Tibial nerve (tissue), 3 donors: ENCODE measurements around the gene CAMKK2.

Source experiments
- POLR2A ChIP-seq, 2 donors: fragments of 450-650 bp; IDR thresholded peaks; one replicate each; pipeline ENCODE4 v1.6.1; 2017; ENCODE audit warnings: antibody characterized with exemption in 2 of 2, mild to moderate bottlenecking in 2 of 2, moderate library complexity in 2 of 2
- TF ChIP-seq, protein P1 (sequence below), 5 experiments: fragments of 200-600 bp in 3 of 5; fragments of 450-650 bp in 2 of 5; sonication (generic) in 3 of 5; IDR thresholded peaks; one replicate each; pipeline ENCODE4 v1.5.1; 2016 to 2019; ENCODE audit warnings: antibody characterized with exemption in 5 of 5, mild to moderate bottlenecking in 3 of 5, moderate library complexity in 2 of 5

DNA sequence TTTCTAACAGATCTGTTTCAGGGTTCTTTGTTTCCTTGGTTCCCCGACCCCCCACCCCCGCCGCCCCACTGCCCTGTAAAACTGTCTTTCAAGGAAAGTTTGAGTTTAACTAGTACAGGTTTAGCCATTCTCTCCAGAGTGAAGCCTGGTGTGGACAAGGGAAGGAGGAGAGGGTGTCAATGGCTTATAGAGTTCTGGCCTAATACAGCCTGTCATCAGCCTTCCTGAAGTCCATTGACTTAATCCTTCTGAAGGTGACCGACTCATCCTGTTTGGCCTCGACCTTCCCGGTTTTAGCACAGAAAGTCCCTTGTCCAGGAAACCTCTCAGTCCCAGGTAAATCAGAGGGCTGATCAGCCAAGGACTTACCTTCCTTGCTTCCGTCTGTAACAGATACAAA lies 97.6 kb downstream of the CAMKK2 start:
- TF ChIP-seq POLR2A (IDR thresholded peaks at IDR 0.05) = no peak
- TF ChIP-seq, protein P1, sequence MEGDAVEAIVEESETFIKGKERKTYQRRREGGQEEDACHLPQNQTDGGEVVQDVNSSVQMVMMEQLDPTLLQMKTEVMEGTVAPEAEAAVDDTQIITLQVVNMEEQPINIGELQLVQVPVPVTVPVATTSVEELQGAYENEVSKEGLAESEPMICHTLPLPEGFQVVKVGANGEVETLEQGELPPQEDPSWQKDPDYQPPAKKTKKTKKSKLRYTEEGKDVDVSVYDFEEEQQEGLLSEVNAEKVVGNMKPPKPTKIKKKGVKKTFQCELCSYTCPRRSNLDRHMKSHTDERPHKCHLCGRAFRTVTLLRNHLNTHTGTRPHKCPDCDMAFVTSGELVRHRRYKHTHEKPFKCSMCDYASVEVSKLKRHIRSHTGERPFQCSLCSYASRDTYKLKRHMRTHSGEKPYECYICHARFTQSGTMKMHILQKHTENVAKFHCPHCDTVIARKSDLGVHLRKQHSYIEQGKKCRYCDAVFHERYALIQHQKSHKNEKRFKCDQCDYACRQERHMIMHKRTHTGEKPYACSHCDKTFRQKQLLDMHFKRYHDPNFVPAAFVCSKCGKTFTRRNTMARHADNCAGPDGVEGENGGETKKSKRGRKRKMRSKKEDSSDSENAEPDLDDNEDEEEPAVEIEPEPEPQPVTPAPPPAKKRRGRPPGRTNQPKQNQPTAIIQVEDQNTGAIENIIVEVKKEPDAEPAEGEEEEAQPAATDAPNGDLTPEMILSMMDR (IDR thresholded peaks at IDR 0.05) = no peak
